ENCODE measurements around the gene S100A11. TPM values are rescaled to one million over a fixed set of nuclear protein-coding genes. Genes with fewer than 3 reads are reported as not detected.

S100A11 gene
- total and polyA plus RNA-seq, 9 of the 15 experiments (the other 6 are each of a cell fraction or from before 2014, with no cell fraction given): 131 to 808 (median 235) TPM

DNA sequence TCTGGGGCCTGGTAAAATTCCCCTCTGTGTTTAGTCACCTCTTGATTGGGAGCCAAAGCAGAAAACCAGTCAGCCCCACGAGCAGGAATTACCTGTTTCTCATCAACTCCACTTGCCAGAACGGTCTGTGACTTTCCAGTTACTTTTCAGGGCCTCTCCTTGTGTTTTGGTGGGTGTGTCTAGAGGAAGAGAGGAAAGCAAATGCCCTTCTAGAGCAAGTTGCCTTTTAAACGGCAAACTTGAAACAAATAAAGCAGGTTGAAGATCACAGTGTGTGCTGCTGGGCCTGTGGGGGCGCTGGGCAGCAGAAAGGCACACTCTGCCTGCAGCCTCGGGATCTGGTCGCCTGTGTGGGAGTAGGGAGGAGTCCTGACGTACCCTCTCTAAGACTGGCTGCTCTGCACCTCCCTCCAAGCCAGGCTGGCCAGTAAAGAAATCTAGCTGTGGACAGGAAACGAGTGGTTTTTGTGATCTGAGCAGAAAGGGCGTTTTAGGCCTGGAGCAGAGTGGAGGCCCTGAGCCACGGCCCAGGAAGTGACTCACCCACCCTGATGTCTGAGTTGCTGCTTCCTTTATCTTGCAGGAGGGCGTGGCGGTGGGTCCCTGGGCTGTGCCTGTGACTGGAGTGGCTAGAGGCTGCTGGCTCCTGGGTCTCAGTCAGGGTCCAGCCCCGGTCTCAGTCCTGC lies 11.1 kb upstream of the S100A11 start (continued):
- TF ChIP-seq, protein P1, sequence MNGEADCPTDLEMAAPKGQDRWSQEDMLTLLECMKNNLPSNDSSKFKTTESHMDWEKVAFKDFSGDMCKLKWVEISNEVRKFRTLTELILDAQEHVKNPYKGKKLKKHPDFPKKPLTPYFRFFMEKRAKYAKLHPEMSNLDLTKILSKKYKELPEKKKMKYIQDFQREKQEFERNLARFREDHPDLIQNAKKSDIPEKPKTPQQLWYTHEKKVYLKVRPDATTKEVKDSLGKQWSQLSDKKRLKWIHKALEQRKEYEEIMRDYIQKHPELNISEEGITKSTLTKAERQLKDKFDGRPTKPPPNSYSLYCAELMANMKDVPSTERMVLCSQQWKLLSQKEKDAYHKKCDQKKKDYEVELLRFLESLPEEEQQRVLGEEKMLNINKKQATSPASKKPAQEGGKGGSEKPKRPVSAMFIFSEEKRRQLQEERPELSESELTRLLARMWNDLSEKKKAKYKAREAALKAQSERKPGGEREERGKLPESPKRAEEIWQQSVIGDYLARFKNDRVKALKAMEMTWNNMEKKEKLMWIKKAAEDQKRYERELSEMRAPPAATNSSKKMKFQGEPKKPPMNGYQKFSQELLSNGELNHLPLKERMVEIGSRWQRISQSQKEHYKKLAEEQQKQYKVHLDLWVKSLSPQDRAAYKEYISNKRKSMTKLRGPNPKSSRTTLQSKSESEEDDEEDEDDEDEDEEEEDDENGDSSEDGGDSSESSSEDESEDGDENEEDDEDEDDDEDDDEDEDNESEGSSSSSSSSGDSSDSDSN (IDR thresholded peaks at IDR 0.05; ENCODE audit: borderline replicate concordance in 1 of 2, low read depth in 2 of 2, low read length in 2 of 2): peak; percentile 72 to 80; a peak in 3 of 4 replicates

DNA sequence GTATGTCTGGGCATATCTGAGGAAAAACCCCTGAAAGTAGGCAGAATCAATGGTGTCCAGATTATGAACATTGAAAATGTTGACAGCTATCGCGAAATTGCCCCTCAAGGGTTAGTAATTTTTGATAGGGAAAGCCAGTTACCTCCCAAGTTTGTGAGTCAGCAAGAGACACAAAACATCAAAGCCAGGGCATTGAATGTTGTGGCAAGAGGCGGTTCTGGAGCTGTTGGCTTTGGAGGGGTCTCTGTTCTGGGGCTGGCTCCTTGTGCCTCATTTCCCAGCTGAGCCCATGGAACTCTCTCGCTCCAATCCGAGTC lies 10.6 kb upstream of the S100A11 start:
- H3K36me3 ChIP-seq (ENCODE audit: control insufficient read depth, insufficient read depth, low read length): no peaks in the 10 kb centered on the region
- peak overlapping the region; percentile 92 for H2AFZ ChIP-seq (ENCODE audit: low read depth, low read length)
- H3K27ac ChIP-seq (ENCODE audit: extremely low read depth, low read depth, low read length): peak overlapping the region; percentile 97
- H3K79me2 ChIP-seq (ENCODE audit: control insufficient read depth, insufficient read depth, low read length): no peaks in the 10 kb centered on the region
- peak overlapping the region; percentile 32 for H3K4me3 ChIP-seq
- in situ Hi-C loops (cut with MboI) (no loop called here), intact Hi-C loops (cut with micrococcal nuclease) (loop anchor here (1.0 kb wide), 1 partner anchor 9 kb away; no protein-coding TSS in a partner anchor)
- FAIRE-seq: no peak
- peak overlapping the region; percentile 91 for H3K4me2 ChIP-seq (ENCODE audit: insufficient read depth, low read length)
- no peaks in the 10 kb centered on the region for H3K27me3 ChIP-seq (ENCODE audit: control insufficient read depth in 2 of 2, insufficient read depth in 2 of 2, low read length in 2 of 2)
- CTCF ChIA-PET (ENCODE audit: low intra/inter-chr PET ratio): no interaction called here
- no peaks in the 10 kb centered on the region for H4K20me1 ChIP-seq (replicated peaks; ENCODE audit: control insufficient read depth, insufficient read depth, low read length)
- BruUV-seq (replicated peaks): TSS peak; percentile 97
- H3K9me1 ChIP-seq (ENCODE audit: control insufficient read depth, insufficient read depth, low read length): no peaks in the 10 kb centered on the region
- peak overlapping the region; percentile 89 to 91 for H3K9ac ChIP-seq (ENCODE audit: insufficient read depth in 1 of 2, low read depth in 2 of 2, low read length in 2 of 2)
- peak in 2 of 4 experiments; percentile 19 to 23 for DNase-seq (ENCODE audit: extremely low read depth in 1 of 4, low spot score in 3 of 4)
- H3K9me3 ChIP-seq (replicated peaks; ENCODE audit: control insufficient read depth, insufficient read depth, low read depth, low read length): no peaks in the 10 kb centered on the region
- peak; percentile 4 for ATAC-seq
- WGBS (ENCODE audit: insufficient coverage, low coverage, missing lambda C conversion rate): 14% methylated on average over 5 of the region's 5 CpGs
- POLR2A ChIA-PET: interaction anchor here (0.5 to 5.6 kb wide), 3 partner anchors 12 to 79 kb away, joined by 3 to 37 read pairs (median 4); partner anchors contain the start of gene S100A11
- H3K4me1 ChIP-seq (replicated peaks in 1 of 2; ENCODE audit: control insufficient read depth in 2 of 2, insufficient read depth in 2 of 2, low read length in 2 of 2): peaks cover 14 to 19% of the 10 kb centered on the region in 2 experiments
- TF ChIP-seq MEF2A (IDR thresholded peaks at IDR 0.05; ENCODE audit: control insufficient read depth, low read depth, low read length) (no peak), BRD4 (IDR thresholded peaks at IDR 0.05) (0 out of 2 replicates have a peak, but pooled peaks have one; percentile 9), YBX1 (IDR thresholded peaks at IDR 0.05) (no peak), ADNP (tag; IDR thresholded peaks at IDR 0.05) (no peak), ZNF444 (CRISPR knock-in tag; IDR thresholded peaks at IDR 0.05) (no peak), TCF7 (IDR thresholded peaks at IDR 0.05; ENCODE audit: borderline replicate concordance) (no peak), ZBTB17 (CRISPR knock-in tag; IDR thresholded peaks at IDR 0.05) (no peak)
- TF ChIP-seq, protein P2, sequence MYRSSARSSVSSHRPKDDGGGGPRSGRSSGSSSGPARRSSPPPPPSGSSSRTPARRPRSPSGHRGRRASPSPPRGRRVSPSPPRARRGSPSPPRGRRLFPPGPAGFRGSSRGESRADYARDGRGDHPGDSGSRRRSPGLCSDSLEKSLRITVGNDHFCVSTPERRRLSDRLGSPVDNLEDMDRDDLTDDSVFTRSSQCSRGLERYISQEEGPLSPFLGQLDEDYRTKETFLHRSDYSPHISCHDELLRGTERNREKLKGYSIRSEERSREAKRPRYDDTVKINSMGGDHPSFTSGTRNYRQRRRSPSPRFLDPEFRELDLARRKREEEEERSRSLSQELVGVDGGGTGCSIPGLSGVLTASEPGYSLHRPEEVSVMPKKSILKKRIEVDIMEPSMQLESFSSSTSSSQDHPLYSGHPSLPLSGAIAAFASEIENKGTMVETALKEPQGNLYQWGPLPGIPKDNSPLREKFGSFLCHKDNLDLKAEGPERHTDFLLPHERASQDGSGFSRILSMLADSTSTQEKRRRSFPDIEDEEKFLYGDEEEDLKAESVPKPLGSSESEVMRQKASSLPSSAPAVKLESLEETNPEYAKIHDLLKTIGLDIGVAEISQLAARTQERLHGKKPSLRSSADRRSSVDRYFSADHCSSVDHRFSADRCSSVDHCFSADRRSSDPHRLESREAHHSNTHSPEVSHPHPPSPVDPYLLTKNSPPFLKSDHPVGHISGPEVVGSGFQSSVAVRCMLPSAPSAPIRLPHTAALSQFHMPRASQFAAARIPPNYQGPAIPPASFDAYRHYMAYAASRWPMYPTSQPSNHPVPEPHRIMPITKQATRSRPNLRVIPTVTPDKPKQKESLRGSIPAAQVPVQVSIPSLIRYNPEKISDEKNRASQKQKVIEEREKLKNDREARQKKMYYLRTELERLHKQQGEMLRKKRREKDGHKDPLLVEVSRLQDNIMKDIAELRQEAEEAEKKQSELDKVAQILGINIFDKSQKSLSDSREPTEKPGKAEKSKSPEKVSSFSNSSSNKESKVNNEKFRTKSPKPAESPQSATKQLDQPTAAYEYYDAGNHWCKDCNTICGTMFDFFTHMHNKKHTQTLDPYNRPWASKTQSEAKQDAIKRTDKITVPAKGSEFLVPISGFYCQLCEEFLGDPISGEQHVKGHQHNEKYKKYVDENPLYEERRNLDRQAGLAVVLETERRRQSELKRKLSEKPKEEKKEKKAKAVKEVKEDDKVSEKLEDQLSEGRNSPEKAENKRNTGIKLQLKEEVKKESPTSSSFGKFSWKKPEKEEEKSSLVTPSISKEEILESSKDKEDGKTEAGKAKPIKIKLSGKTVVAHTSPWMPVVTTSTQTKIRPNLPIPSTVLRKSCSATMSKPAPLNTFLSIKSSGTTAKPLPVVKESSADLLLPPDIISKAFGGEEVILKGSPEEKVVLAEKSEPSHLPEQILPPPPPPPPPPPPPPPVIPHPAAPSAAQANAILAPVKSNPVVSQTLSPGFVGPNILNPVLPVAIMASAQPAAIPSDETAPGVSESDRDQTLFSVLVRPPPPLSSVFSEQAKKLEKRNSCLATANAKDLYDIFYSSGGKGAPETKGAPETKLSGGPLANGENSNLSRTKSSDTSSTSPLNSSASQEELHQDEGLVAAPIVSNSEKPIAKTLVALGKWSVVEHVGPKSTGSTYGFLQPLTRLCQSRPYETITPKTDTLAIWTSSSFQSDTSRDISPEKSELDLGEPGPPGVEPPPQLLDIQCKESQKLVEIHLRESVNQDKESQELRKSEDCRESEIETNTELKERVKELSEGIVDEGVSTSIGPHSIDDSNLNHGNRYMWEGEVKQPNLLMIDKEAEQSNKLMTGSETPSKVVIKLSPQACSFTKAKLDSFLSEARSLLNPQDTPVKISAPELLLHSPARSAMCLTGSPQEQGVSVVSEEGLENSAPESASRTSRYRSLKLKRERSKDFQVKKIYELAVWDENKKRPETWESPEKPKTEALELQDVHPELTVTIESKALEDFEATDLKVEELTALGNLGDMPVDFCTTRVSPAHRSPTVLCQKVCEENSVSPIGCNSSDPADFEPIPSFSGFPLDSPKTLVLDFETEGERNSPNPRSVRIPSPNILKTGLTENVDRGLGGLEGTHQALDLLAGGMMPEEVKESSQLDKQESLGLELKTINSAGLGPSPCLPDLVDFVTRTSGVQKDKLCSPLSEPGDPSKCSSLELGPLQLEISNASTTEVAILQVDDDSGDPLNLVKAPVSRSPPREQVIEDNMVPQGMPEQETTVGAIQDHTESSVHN (IDR thresholded peaks at IDR 0.05; ENCODE audit: borderline replicate concordance in 1 of 2, low read depth in 1 of 2): no peak
